Caco-2 (cell line): ENCODE data around the gene RNF182. TPM values are rescaled to one million over a fixed set of nuclear protein-coding genes. Genes with fewer than 3 reads are reported as not detected.

Experiments used
- BruUV-seq: library from RNA; stranded (reverse); fragments of 400-500 nt; replicated peaks from 2 replicates; lab custom pipeline; 2021; lab: Mats Ljungman, UMichigan
- CTCF ChIA-PET: fragments of 300-600 bp; sonication (Branson Sonifier 250); formaldehyde crosslinking; loops from one replicate; lab custom pipeline; 2022; ENCODE audit warnings: antibody characterized with exemption; lab: Charles Lee
- POLR2A ChIA-PET: fragments of 300-600 bp; sonication (Branson Sonifier 250); formaldehyde crosslinking; loops from one replicate; lab custom pipeline; 2022; ENCODE audit warnings: antibody characterized with exemption; lab: Charles Lee
- DNase-seq, 2 experiments: peaks; one replicate each; pipeline versions ENCODE4 v3.0.0 to v3.0.0-alpha.2; 2020 to 2022
- H3K27me3 ChIP-seq: replicated peaks from 2 replicates; pipeline ENCODE4 v1.6.0; 2011; ENCODE audit warnings: low read length; ENCODE audit not compliant: control insufficient read depth, insufficient read depth
- H3K36me3 ChIP-seq: 2 replicates; pipeline ENCODE4 v1.5.1; 2011; ENCODE audit warnings: low read length; ENCODE audit not compliant: control insufficient read depth, insufficient read depth
- H3K4me1 ChIP-seq: fragments of 250-450 bp; sonication (Bioruptor Pico); 2 replicates; pipeline ENCODE4 v1.5.1; 2020; ENCODE audit warnings: mild to moderate bottlenecking
- H3K4me3 ChIP-seq: 2 replicates; pipeline ENCODE4 v1.5.1; 2011; ENCODE audit warnings: low read depth, mild to moderate bottlenecking, control low read depth, low read length
- H3K9me3 ChIP-seq: fragments of 250-450 bp; sonication (Bioruptor Pico); 2 replicates; pipeline ENCODE4 v1.5.1; 2020; ENCODE audit warnings: mild to moderate bottlenecking, moderate library complexity
- H3K27ac Mint-ChIP-seq: one replicate; pipeline ENCODE4 v1.8.0; 2022; ENCODE audit warnings: mixed read lengths; ENCODE audit not compliant: unreplicated experiment
- H3K27me3 Mint-ChIP-seq: one replicate; pipeline ENCODE4 v1.8.0; 2022; ENCODE audit warnings: mixed read lengths; ENCODE audit not compliant: insufficient read depth, unreplicated experiment
- H3K36me3 Mint-ChIP-seq: one replicate; pipeline ENCODE4 v1.8.0; 2022; ENCODE audit warnings: mild to moderate bottlenecking, mixed read lengths; ENCODE audit not compliant: insufficient read depth, unreplicated experiment
- H3K4me1 Mint-ChIP-seq: one replicate; pipeline ENCODE4 v1.8.0; 2022; ENCODE audit warnings: low read depth, mixed read lengths; ENCODE audit not compliant: unreplicated experiment
- H3K4me3 Mint-ChIP-seq: one replicate; pipeline ENCODE4 v1.8.0; 2022; ENCODE audit warnings: mild to moderate bottlenecking, moderate library complexity, mixed read lengths; ENCODE audit not compliant: unreplicated experiment
- H3K9me3 Mint-ChIP-seq: one replicate; pipeline ENCODE4 v1.8.0; 2022; ENCODE audit warnings: mixed read lengths; ENCODE audit not compliant: unreplicated experiment
- CTCF ChIP-seq, 2 experiments: fragments of 200-600 bp in 1 of 2; IDR thresholded peaks; 1 replicate in 1 of 2; 2 replicates in 1 of 2; pipeline versions ENCODE4 v1.5.1 to v1.8.0; 2011 to 2022; ENCODE audit warnings: antibody characterized with exemption in 1 of 2, control low read depth in 1 of 2, inconsistent platforms in 1 of 2, low read depth in 1 of 2, low read length in 1 of 2, mild to moderate bottlenecking in 1 of 2, moderate library complexity in 1 of 2; ENCODE audit not compliant: insufficient read depth in 1 of 2, severe bottlenecking in 1 of 2, unreplicated experiment in 1 of 2
- intact Hi-C: fragments of 100-400 bp; cut with micrococcal nuclease; formaldehyde crosslinking; loops from one replicate; pipeline ENCODE4 v1.10.0; 2022; ENCODE audit not compliant: unreplicated experiment
- total RNA-seq: library from RNA; stranded (reverse); gene quantifications from 2 replicates; pipeline ENCODE4 v1.2.3, GENCODE V29; 2022

The RNF182 gene
- total RNA-seq, 1 experiment from 2014 or later = 0.39 TPM

GRCh38 chr6:14020551-14020950, 95.8 kb downstream of the RNF182 start:
- Histone ChIP-seq H3K4me1 (no peaks in the 10 kb centered on the region), H3K27me3 (no peaks in the 10 kb centered on the region), H3K36me3 (no peaks in the 10 kb centered on the region), H3K4me3 (no peak overlapping the region), H3K9me3 (peaks cover 3% of the 10 kb centered on the region; the same call in 1 of the 2 replicates)
- no peak for DNase-seq
- POLR2A ChIA-PET = no interaction called here
- CTCF ChIA-PET = no interaction called here
- H3K4me3 Mint-ChIP-seq = no peak overlapping the region
- H3K27ac Mint-ChIP-seq = no peak overlapping the region
- no peaks in the 10 kb centered on the region for H3K9me3 Mint-ChIP-seq
- no peaks in the 10 kb centered on the region for H3K36me3 Mint-ChIP-seq
- BruUV-seq = no TSS peak
- peaks cover 3% of the 10 kb centered on the region for H3K27me3 Mint-ChIP-seq
- no peak for TF ChIP-seq CTCF (IDR thresholded peaks at IDR 0.05; ENCODE audit: insufficient read depth in 1 of 2, low read depth in 1 of 2, low read length in 1 of 2, severe bottlenecking in 1 of 2, unreplicated experiment in 1 of 2)
- no peaks in the 10 kb centered on the region for H3K4me1 Mint-ChIP-seq
- intact Hi-C loops = no loop called here

GRCh38 chr6:14021449-14021848, 96.7 kb downstream of the RNF182 start:
- no TSS peak for BruUV-seq
- Mint-ChIP-seq H3K4me1 (no peaks in the 10 kb centered on the region), H3K27me3 (peaks cover 4% of the 10 kb centered on the region), H3K27ac (no peak overlapping the region), H3K36me3 (no peaks in the 10 kb centered on the region), H3K9me3 (no peaks in the 10 kb centered on the region), H3K4me3 (no peak overlapping the region)
- no peak for TF ChIP-seq CTCF (IDR thresholded peaks at IDR 0.05; ENCODE audit: insufficient read depth in 1 of 2, low read depth in 1 of 2, low read length in 1 of 2, severe bottlenecking in 1 of 2, unreplicated experiment in 1 of 2)
- Histone ChIP-seq H3K36me3 (no peaks in the 10 kb centered on the region), H3K4me1 (no peaks in the 10 kb centered on the region), H3K4me3 (no peak overlapping the region), H3K9me3 (peaks cover 3% of the 10 kb centered on the region; the same call in 1 of the 2 replicates), H3K27me3 (no peaks in the 10 kb centered on the region)
- DNase-seq = no peak
- POLR2A ChIA-PET = no interaction called here
- CTCF ChIA-PET = no interaction called here
- intact Hi-C loops = no loop called here

- Histone ChIP-seq H3K4me1 (no peaks in the 10 kb centered on the region), H3K27me3 (no peaks in the 10 kb centered on the region), H3K36me3 (no peaks in the 10 kb centered on the region), H3K9me3 (peaks cover 3% of the 10 kb centered on the region; the same call in 1 of the 2 replicates), H3K4me3 (no peak overlapping the region)
- Mint-ChIP-seq H3K4me1 (no peaks in the 10 kb centered on the region), H3K36me3 (no peaks in the 10 kb centered on the region), H3K9me3 (no peaks in the 10 kb centered on the region), H3K4me3 (no peak overlapping the region), H3K27me3 (peaks cover 10% of the 10 kb centered on the region), H3K27ac (no peak overlapping the region)
- intact Hi-C loops = no loop called here
- no TSS peak for BruUV-seq
- DNase-seq = no peak
- no peak for TF ChIP-seq CTCF (IDR thresholded peaks at IDR 0.05; ENCODE audit: insufficient read depth in 1 of 2, low read depth in 1 of 2, low read length in 1 of 2, severe bottlenecking in 1 of 2, unreplicated experiment in 1 of 2)
- CTCF ChIA-PET = no interaction called here
- POLR2A ChIA-PET = interaction anchor here (0.5 kb wide), 1 partner anchor 244 kb away, joined by 7 read pairs; no protein-coding TSS in a partner anchor
Observed at GRCh38 chr6:14022673-14023072, 97.9 kb downstream of the RNF182 start.
